ENCODE measurements around the gene PPP1R14C. TPM values are rescaled to one million over a fixed set of nuclear protein-coding genes. Genes with fewer than 3 reads are reported as not detected.

PPP1R14C gene
- polyA plus RNA-seq, 3 donors, result 0.11 TPM; not detected in 2

DNA sequence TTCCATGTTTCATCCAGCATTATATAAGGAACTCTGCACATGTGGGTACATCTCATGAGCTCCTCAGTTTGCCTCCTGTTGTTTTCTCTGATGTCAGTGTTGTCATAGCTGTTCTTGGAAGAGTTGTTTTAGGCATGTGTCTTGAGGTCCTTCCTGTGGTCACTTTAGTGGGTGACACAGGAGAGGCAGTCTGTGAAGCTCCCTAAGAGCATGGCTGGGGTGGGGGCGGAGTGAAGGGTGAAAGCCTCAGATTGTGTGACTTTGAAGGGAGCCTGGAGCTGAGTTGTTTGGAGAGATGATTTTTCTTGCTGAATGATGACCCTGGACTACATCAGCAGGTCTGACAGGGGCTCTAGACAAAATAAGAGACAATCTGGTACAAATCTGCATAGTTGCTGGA lies 37.7 kb downstream of the PPP1R14C start:
- Histone ChIP-seq H4K20me1 (ENCODE audit: insufficient read depth, low read length) (no peaks in the 10 kb centered on the region), H3K27ac (ENCODE audit: low read depth in 1 of 2, low read length in 2 of 2) (no peak overlapping the region), H3K27me3 (ENCODE audit: control insufficient read depth in 2 of 2, insufficient read depth in 2 of 2, low read length in 2 of 2) (no peaks in the 10 kb centered on the region), H2AFZ (ENCODE audit: insufficient read depth, low read depth, low read length, poor library complexity, severe bottlenecking) (no peak overlapping the region), H3K4me3 (replicated peaks in 1 of 3; ENCODE audit: low read depth in 2 of 3, low read length in 3 of 3) (no peak overlapping the region), H3K79me2 (ENCODE audit: insufficient read depth, low read length) (no peaks in the 10 kb centered on the region), H3K4me1 (ENCODE audit: control insufficient read depth in 1 of 2, insufficient read depth in 2 of 2, low read length in 2 of 2) (peaks cover 12 to 17% of the 10 kb centered on the region in 2 donors), H3K9ac (ENCODE audit: insufficient read depth, low read length, poor library complexity, severe bottlenecking) (no peak overlapping the region), H3K9me3 (replicated peaks in 1 of 2; ENCODE audit: control insufficient read depth in 1 of 2, insufficient read depth in 1 of 2, low read length in 2 of 2) (no peaks in the 10 kb centered on the region), H3K36me3 (replicated peaks in 1 of 2; ENCODE audit: control insufficient read depth in 1 of 2, insufficient read depth in 2 of 2, low read length in 2 of 2) (no peaks in the 10 kb centered on the region), H3K4me2 (replicated peaks; ENCODE audit: extremely low read depth, low read length, poor library complexity, severe bottlenecking) (no peak overlapping the region)
- intact Hi-C loops (cut with micrococcal nuclease), result no loop called here
- Mint-ChIP-seq H3K27ac (no peak overlapping the region), H3K9me3 (no peaks in the 10 kb centered on the region), H3K4me3 (no peak overlapping the region), H3K36me3 (no peaks in the 10 kb centered on the region), H3K4me1 (peaks cover 19% of the 10 kb centered on the region), H3K27me3 (ENCODE audit: low read depth in 3 of 3) (peaks cover 0 to 10% (median 2%) of the 10 kb centered on the region in 3 donors)
- 100% methylated on average over 1 of the region's 1 CpG for WGBS (ENCODE audit: insufficient coverage)
- DNase-seq, result no peak
- TF ChIP-seq CTCF (IDR thresholded peaks at IDR 0.05), result no peak

DNA sequence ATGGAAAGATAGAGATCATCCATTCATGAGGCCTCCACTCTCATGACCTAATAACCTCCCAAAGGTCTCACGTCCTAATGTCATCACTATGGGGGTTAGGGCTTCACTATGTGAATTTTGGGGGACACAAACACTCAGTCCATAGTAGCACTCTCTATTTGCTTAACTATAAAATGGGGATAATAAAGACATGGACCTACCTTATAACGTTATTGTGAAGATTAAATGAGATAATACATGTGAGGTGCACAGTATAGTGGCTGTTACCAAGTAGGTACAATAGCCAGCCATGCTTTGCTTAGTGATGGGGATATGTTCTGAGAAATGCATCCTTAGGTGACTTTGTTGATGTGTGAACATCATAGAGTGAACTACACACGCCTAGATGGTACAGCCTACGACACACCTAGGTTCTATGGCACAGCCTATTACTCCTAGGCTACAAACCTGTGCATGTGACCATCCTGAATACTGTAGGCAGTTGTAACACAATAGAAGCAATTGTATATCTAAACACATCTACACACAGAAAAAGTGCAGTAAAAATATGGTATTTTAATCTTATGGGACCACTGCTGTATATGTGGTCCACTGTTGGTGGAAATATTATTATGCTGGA lies 39.7 kb downstream of the PPP1R14C start:
- H3K36me3 Mint-ChIP-seq, result no peaks in the 10 kb centered on the region
- H2AFZ ChIP-seq (ENCODE audit: insufficient read depth, low read depth, low read length, poor library complexity, severe bottlenecking), result no peak overlapping the region
- peaks cover 19% of the 10 kb centered on the region for H3K4me1 Mint-ChIP-seq
- H4K20me1 ChIP-seq (ENCODE audit: insufficient read depth, low read length), result no peaks in the 10 kb centered on the region
- H3K4me1 ChIP-seq (ENCODE audit: control insufficient read depth in 1 of 2, insufficient read depth in 2 of 2, low read length in 2 of 2), result peaks cover 12 to 17% of the 10 kb centered on the region in 2 donors
- no peak overlapping the region for H3K4me3 Mint-ChIP-seq
- TF ChIP-seq CTCF (IDR thresholded peaks at IDR 0.05), result no peak
- peaks cover 0 to 10% (median 6%) of the 10 kb centered on the region in 3 donors for H3K27me3 Mint-ChIP-seq (ENCODE audit: low read depth in 3 of 3)
- no peak overlapping the region for H3K4me3 ChIP-seq (replicated peaks in 1 of 3; ENCODE audit: low read depth in 2 of 3, low read length in 3 of 3)
- DNase-seq, result no peak
- H3K27me3 ChIP-seq (ENCODE audit: control insufficient read depth in 2 of 2, insufficient read depth in 2 of 2, low read length in 2 of 2), result no peaks in the 10 kb centered on the region
- no peaks in the 10 kb centered on the region for H3K36me3 ChIP-seq (replicated peaks in 1 of 2; ENCODE audit: control insufficient read depth in 1 of 2, insufficient read depth in 2 of 2, low read length in 2 of 2)
- intact Hi-C loops (cut with micrococcal nuclease), result no loop called here
- no peaks in the 10 kb centered on the region for H3K9me3 ChIP-seq (replicated peaks in 1 of 2; ENCODE audit: control insufficient read depth in 1 of 2, insufficient read depth in 1 of 2, low read length in 2 of 2)
- H3K79me2 ChIP-seq (ENCODE audit: insufficient read depth, low read length), result no peaks in the 10 kb centered on the region
- no peak overlapping the region for H3K9ac ChIP-seq (ENCODE audit: insufficient read depth, low read length, poor library complexity, severe bottlenecking)
- no peak overlapping the region for H3K27ac ChIP-seq (ENCODE audit: low read depth in 1 of 2, low read length in 2 of 2)
- no peak overlapping the region for H3K4me2 ChIP-seq (replicated peaks; ENCODE audit: extremely low read depth, low read length, poor library complexity, severe bottlenecking)
- WGBS (ENCODE audit: insufficient coverage), result no CpG with 5 or more reads among the region's 4 CpGs
- no peak overlapping the region for H3K27ac Mint-ChIP-seq
- peaks cover 0 to 4% (median 0%) of the 10 kb centered on the region in 7 donors for H3K9me3 Mint-ChIP-seq
